ENCODE results near the gene ABCB1. TPM values are rescaled to one million over a fixed set of nuclear protein-coding genes. Genes with fewer than 3 reads are reported as not detected.
A peak's percentile ranks its signal among the peaks of the same experiment; 100 is the strongest.

ABCB1 gene
- total RNA-seq, 1 experiment from 2014 or later: 12.4 TPM

DNA sequence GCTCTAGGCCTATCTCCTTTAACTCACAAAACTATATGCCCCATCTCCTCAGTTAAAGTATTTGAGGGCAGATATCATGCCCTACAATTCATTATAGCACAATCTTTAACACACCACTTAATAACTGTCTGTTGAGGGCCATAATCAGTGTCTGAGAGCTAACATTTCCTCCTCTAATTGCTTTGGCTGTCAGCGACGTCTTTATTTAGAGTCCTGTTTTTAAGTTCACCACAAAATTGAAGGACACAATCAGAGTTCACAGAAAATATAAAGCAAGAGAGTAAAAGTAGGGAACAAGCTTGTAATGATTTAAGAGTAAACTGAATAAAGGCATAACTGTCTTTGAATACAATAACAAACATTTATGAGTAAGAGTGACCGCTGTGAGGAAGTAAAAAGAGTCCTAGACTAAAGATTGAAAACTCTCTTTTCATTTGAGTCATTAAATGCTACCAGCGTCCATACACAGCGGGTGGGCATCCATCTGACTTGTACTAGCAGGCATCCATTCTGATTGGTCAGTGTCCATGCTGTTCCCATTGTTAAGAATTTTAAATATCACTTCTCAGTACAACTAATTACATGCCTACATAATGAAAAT lies 86.8 kb downstream of the ABCB1 start:
- DNase-seq (ENCODE audit: low spot score): no peak

DNA sequence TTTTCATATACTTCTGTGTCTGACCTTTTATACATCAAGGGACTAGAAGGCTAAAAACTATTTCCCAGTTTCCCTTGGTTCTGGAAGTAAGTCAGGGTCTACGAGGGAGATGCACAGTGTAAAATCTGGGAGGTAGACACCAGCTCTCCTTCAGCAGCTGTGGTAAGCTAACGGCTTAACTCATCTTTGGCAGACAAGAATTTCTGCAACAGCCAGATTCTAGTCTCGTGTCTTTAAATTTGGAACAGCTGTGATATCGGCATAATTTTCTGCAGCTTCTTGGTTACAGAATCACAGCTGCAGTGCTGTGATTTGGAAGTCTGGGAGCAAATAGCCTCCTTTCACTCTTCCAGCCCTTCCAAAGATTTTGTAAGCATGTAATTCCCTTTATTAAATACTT lies 87.8 kb downstream of the ABCB1 start:
- no peak for DNase-seq (ENCODE audit: low spot score)

GRCh38 chr7:87511510-87511909 lies 89.2 kb downstream of the ABCB1 start:
- no peak for DNase-seq (ENCODE audit: low spot score)

- no peak for DNase-seq (ENCODE audit: low spot score)
Observed at GRCh38 chr7:87510411-87510875, 90.2 kb downstream of the ABCB1 start.

- DNase-seq (ENCODE audit: low spot score): no peak
Observed at GRCh38 chr7:87507446-87507845, 93.2 kb downstream of the ABCB1 start.

DNA sequence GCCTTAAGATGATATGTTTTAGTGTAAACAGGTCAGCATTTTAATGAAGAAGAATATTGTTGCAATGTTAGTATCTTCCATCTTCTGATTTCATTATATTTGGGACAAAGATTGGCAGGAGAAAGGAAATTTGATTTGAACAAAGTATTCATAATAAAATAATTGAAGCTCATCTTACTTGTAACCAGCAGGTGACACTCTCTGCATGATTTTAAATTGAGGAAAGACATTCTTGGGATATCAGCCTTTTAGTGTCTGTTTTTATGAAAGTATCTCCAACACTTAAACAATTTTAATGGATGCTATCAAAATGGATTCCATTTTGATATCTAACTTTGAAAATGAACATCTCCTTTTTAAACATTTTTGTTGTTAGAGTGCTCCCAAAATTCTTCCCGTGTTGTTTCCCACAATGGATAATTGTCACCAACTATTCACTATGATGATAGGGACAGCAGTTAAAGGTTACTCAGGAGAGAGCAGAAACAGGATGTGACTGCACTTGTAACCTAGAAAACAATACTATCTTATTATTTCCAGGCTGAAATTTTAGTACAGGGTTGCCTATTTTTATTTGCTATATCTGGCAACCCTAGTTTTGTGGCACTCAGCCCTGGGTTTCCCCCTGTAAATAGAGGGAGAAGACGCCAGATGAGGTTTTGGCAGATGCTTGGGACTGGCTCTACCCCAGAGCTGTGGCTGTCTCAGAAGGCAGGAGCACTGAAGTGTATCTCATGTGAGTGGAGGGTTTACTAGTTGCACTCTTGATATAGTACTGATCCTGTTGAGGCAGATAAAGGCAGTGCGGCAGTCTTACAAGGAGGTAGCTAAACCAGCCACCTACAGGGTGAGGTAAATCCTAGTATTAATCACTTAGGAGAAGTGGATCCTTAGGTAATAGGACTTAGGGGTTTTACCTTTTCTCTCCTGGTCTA lies 94.2 kb downstream of the ABCB1 start:
- peak; percentile 37 for DNase-seq (ENCODE audit: low spot score)

GRCh38 chr7:87505557-87506245 lies 95.0 kb downstream of the ABCB1 start:
- no peak for DNase-seq (ENCODE audit: low spot score)

DNA sequence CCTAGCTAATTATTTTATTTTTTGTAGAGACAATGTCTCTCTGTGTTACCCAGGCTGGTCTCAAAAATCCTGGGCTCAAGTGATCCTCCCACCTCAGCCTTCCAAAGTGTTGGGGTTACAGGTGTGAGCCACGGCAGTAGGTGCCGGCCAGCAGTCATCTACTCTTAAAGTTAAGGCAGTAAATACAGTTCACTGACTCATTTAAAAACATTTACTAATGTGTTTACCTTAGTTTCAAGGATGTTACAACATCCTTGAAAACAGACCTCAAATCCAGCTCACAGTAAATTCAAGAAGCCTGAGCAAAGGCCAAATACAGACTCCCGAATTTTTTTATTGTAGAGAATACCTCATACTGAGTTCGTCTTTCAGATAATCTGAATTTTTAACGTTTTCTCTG lies 95.6 kb downstream of the ABCB1 start:
- peak; percentile 39 for DNase-seq (ENCODE audit: low spot score)

DNA sequence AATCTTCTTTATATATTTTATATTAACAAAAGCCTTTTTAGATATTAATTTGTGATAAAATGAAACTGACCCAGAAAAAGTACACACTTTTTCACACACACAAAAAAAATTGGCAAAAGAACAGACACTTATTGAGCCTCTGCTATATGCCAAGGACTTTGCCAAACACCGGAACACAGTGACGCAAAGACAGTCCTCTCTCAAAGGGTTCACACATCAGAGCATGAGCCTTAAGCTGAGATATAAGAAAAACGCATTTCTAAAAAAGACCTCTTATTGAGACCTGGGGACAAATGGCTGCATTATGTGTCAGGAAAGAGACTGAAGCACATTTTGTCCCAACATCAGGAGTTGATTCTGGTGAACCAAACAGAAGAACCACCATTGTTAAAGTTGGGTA lies 101.2 kb downstream of the ABCB1 start:
- no peak for DNase-seq (ENCODE audit: low spot score)

DNA sequence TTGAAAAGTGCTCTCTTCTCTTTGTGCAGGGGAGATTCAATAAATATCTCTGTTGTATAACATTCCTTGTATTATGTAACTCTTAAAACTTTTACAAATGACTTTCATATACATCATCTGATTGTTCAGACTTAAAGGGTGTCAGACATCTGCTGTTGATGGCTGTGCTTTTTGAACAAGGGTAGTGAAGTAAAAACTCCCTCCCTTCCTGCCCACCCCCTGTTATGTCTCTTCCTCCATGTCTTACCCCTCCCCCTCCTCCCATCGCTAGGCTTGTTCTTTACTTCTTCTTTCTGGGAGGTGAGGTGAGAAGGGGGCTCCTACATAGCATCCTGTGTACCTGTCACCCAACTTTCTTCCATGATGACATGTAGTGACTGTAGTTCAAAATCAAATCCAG lies 101.8 kb downstream of the ABCB1 start:
- no peak for DNase-seq (ENCODE audit: low spot score)

GRCh38 chr7:87497482-87497881 lies 103.2 kb downstream of the ABCB1 start:
- no peak for DNase-seq (ENCODE audit: low spot score)

- no peak for DNase-seq (ENCODE audit: low spot score)
Observed at GRCh38 chr7:87495366-87495765, 105.3 kb downstream of the ABCB1 start.

DNA sequence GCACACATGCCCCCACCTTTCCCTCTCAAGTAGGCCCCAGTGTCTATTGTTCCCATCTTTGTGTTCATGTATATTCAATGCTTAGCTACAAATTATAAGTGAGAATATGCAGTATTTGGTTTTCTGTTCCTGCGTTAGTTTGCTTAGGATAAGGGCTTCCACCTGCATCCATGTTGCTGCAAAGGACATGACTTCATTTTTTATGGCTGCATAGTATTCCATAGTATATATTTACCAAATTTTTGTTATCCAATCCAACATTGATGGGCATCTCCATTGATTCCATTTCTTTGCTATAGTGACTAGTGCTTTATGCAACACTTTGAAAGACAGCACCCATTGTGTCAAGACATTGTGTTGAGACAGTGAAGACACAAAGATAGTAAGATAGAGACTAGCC lies 106.2 kb downstream of the ABCB1 start:
- no peak for DNase-seq (ENCODE audit: low spot score)

- DNase-seq (ENCODE audit: low spot score): no peak
Observed at GRCh38 chr7:87483131-87483530, 117.6 kb downstream of the ABCB1 start.

- DNase-seq (ENCODE audit: low spot score): no peak
Observed at GRCh38 chr7:87482115-87482514, 118.6 kb downstream of the ABCB1 start.

DNA sequence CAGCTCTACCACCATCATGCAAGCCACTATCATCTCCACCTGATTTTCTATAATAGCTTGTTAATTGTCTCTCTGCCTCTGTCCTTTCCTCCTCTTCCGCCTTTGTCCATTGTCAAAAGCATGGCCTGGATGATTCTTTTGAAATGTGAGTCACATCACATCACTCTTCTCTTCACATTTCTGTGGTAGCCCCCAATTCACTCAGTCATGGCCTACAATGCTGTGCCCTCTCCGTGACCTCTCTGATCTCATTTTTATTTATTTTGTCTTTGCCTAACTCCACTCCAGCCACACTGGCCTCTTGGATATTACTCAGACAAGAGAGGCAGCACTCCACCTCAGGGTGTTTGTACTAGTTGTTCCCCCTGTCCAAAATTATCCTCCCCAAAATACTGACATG lies 120.3 kb downstream of the ABCB1 start:
- DNase-seq (ENCODE audit: low spot score): no peak

- no peak for DNase-seq (ENCODE audit: low spot score)
Observed at GRCh38 chr7:87479951-87480350, 120.7 kb downstream of the ABCB1 start.

GRCh38 chr7:87476179-87476557 lies 124.5 kb downstream of the ABCB1 start:
- DNase-seq (ENCODE audit: low spot score): no peak

DNA sequence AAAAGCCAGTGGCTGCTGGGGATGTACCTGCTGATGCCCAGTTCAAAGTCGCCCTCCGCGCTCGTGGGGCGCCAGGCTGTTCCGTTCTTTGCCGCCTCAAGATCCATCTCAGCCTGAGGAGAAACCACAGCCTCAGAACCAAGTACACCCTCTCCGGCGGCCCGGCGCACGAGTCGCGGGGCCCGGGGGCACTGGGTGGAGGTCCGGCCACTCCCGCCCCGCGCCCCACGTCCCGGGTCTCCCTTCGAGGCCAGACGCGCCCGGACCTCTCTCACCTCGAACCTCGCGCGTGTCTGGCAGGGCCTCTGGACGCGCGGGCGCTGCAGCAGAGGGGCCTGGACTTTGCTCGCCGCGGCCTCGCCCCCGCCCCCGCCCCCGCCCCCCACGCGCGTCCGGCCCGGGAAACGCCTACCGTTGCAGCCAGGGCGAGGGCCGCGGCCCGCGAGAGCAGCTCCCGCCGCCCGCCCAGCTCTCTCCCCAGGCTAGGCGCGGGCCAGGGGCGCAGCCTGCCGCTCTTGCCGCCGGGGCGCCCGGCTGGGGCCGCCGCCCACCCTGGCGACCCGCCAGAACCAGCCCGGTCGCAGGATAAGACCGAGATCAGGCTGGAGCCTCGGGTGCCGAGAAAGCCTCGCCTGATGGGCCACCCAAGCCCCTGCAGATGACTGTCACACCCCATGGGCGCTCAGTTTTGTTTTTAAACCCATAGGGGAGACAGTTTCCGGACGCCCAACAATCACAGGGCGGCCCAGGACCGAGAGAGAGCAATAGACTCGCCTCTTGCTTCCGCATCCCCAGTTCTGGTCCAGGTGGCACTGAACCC lies 125.1 kb downstream of the ABCB1 start, which contains the start of gene ABCB4:
TSS of gene ABCB4 (minus strand) at position 322 of the 820 bp plus-strand sequence. CDS start at position 107, 215 bp downstream.
- DNase-seq (ENCODE audit: low spot score): no peak

GRCh38 chr7:87474533-87475358 lies 125.9 kb downstream of the ABCB1 start:
- DNase-seq (ENCODE audit: low spot score): no peak

- no peak for DNase-seq (ENCODE audit: low spot score)
Observed at GRCh38 chr7:87473986-87474385, 126.7 kb downstream of the ABCB1 start.

Measured in H4 (cell line).